HepG2 (cell line): ENCODE measurements around the gene THBD. TPM values are rescaled to one million over a fixed set of nuclear protein-coding genes. Genes with fewer than 3 reads are reported as not detected.

ENCODE experiments used
- ATAC-seq: fragments of 200-7000 bp; cut with Tn5 transposase; 3 replicates; pipeline ENCODE4 v1.9.1; 2020; ENCODE audit warnings: mild to moderate bottlenecking, moderate library complexity
- BruUV-seq: library from RNA; stranded (reverse); fragments of 400-500 nt; replicated peaks from 2 replicates; lab custom pipeline; 2021; lab: Mats Ljungman, UMichigan
- CTCF ChIA-PET: fragments of 300-600 bp; formaldehyde crosslinking; extraction: SDS; loops from one replicate; lab custom pipeline; 2021; ENCODE audit warnings: low total read pairs, inconsistent platforms, low intra/inter-chr PET ratio; lab: Yijun Ruan, JAX
- POLR2A ChIA-PET: fragments of 350-600 bp; sonication (Branson Sonifier 250); formaldehyde crosslinking; loops from one replicate; lab custom pipeline; 2020; ENCODE audit warnings: antibody characterized with exemption, inconsistent platforms; lab: Yijun Ruan, JAX
- DNase-seq: peaks from one replicate; pipeline ENCODE4 v3.0.0-alpha.2; 2015; ENCODE audit warnings: low spot score
- FAIRE-seq: peaks from 3 replicates; lab custom pipeline; 2011; peaks lifted over from hg19 to GRCh38; lab: Jason Lieb, UNC
- H2AFZ ChIP-seq: one replicate; pipeline ENCODE4 v1.6.1; 2011; ENCODE audit warnings: low read length, inconsistent platforms
- H3K27ac ChIP-seq: fragments of 300-600 bp; 3 replicates; pipeline ENCODE4 v1.8.0; 2011; ENCODE audit warnings: mixed run types, mild to moderate bottlenecking, mixed read lengths, low read length, inconsistent platforms; ENCODE audit not compliant: insufficient read depth; ENCODE audit errors: extremely low read length
- H3K27me3 ChIP-seq, 2 experiments: fragments of 200-600 bp in 1 of 2; 2 replicates in 1 of 2; 3 replicates in 1 of 2; pipeline versions ENCODE4 v1.6.0 to v1.8.0; 2011; ENCODE audit warnings: low read length in 2 of 2, mild to moderate bottlenecking in 2 of 2, moderate library complexity in 2 of 2, inconsistent platforms in 1 of 2; ENCODE audit not compliant: insufficient read depth in 2 of 2, control insufficient read depth in 1 of 2
- H3K36me3 ChIP-seq, 2 experiments: fragments of 200-600 bp in 1 of 2; replicated peaks in 1 of 2; 2 replicates in 1 of 2; 3 replicates in 1 of 2; pipeline versions ENCODE4 v1.5.1 to v1.8.0; 2011; ENCODE audit warnings: low read length in 2 of 2, inconsistent platforms in 1 of 2; ENCODE audit not compliant: insufficient read depth in 2 of 2, control insufficient read depth in 1 of 2
- H3K4me1 ChIP-seq: 2 replicates; pipeline ENCODE4 v1.5.1; 2012; ENCODE audit warnings: low read length, inconsistent platforms; ENCODE audit not compliant: insufficient read depth
- H3K4me2 ChIP-seq: 2 replicates; pipeline ENCODE4 v1.6.0; 2011; ENCODE audit warnings: low read depth, low read length, inconsistent platforms
- H3K4me3 ChIP-seq, 3 experiments: fragments of 200-600 bp in 1 of 3; sonication (generic), shearing (Covaris generic) in 1 of 3; replicated peaks in 1 of 3; 2 replicates each; pipeline ENCODE4 v1.5.1; 2011 to 2016; ENCODE audit warnings: low read length in 3 of 3, inconsistent platforms in 2 of 3, low read depth in 2 of 3, mild to moderate bottlenecking in 2 of 3, control low read depth in 1 of 3, mixed read lengths in 1 of 3; ENCODE audit not compliant: insufficient read depth in 1 of 3
- H3K79me2 ChIP-seq: one replicate; pipeline ENCODE4 v1.6.1; 2011; ENCODE audit warnings: low read length, inconsistent platforms; ENCODE audit not compliant: insufficient read depth
- H3K9ac ChIP-seq: 2 replicates; pipeline ENCODE4 v1.6.0; 2011; ENCODE audit warnings: mild to moderate bottlenecking, low read depth, low read length, inconsistent platforms; ENCODE audit not compliant: insufficient read depth
- H3K9me3 ChIP-seq: 2 replicates; pipeline ENCODE4 v1.5.1; 2012; ENCODE audit warnings: mild to moderate bottlenecking, low read length
- H4K20me1 ChIP-seq: 2 replicates; pipeline ENCODE4 v1.6.0; 2011; ENCODE audit warnings: inconsistent platforms, mild to moderate bottlenecking, low read length, moderate library complexity; ENCODE audit not compliant: insufficient read depth
- BCL6 ChIP-seq: IDR thresholded peaks from 2 replicates; pipeline ENCODE4 v1.6.1; 2016; ENCODE audit warnings: missing genetic modification reagents, missing compliant biosample characterization
- HDAC2 ChIP-seq: sonication (generic); formaldehyde crosslinking; IDR thresholded peaks from 2 replicates; pipeline ENCODE4 v1.4.0; 2020; ENCODE audit warnings: missing genetic modification reagents
- HINFP ChIP-seq: sonication (generic); formaldehyde crosslinking; IDR thresholded peaks from 2 replicates; pipeline ENCODE4 v1.4.0; 2020; ENCODE audit warnings: low read depth, mild to moderate bottlenecking, missing genetic modification reagents
- KAT7 ChIP-seq: IDR thresholded peaks from 2 replicates; pipeline ENCODE4 v1.6.1; 2018; ENCODE audit warnings: borderline replicate concordance, missing compliant biosample characterization
- MTF2 ChIP-seq: sonication (generic); formaldehyde crosslinking; IDR thresholded peaks from 2 replicates; pipeline ENCODE4 v1.5.0; 2020; ENCODE audit warnings: missing genetic modification reagents, borderline replicate concordance
- MXD4 ChIP-seq: IDR thresholded peaks from 2 replicates; pipeline ENCODE4 v1.6.1; 2016; ENCODE audit warnings: mild to moderate bottlenecking, missing biosample characterization, missing genetic modification reagents
- NKX3-1 ChIP-seq: sonication (generic); formaldehyde crosslinking; IDR thresholded peaks from 2 replicates; pipeline ENCODE4 v1.5.0; 2020; ENCODE audit warnings: missing genetic modification reagents
- NR2F6 ChIP-seq, 2 experiments: IDR thresholded peaks; 2 replicates each; pipeline ENCODE4 v1.6.1; 2016; ENCODE audit warnings: antibody characterized with exemption in 1 of 2, mild to moderate bottlenecking in 1 of 2
- RFXANK ChIP-seq: IDR thresholded peaks from 2 replicates; pipeline ENCODE4 v1.6.1; 2016
- SMARCE1 ChIP-seq: fragments of 450-650 bp; IDR thresholded peaks from 2 replicates; pipeline ENCODE4 v1.6.1; 2017; ENCODE audit warnings: borderline replicate concordance
- STAG1 ChIP-seq: sonication (generic); formaldehyde crosslinking; IDR thresholded peaks from 2 replicates; pipeline ENCODE4 v1.4.0; 2020; ENCODE audit warnings: missing genetic modification reagents
- TARDBP ChIP-seq: sonication (generic); formaldehyde crosslinking; IDR thresholded peaks from 2 replicates; pipeline ENCODE4 v1.8.0; 2022; ENCODE audit warnings: mild to moderate bottlenecking, missing genetic modification reagents
- TMF1 ChIP-seq: sonication (generic); formaldehyde crosslinking; IDR thresholded peaks from 2 replicates; pipeline ENCODE4 v1.8.1; 2022; ENCODE audit warnings: low read depth, missing genetic modification reagents
- ZGPAT ChIP-seq: IDR thresholded peaks from 2 replicates; pipeline ENCODE4 v1.6.1; 2016; ENCODE audit warnings: mild to moderate bottlenecking
- ZNF256 ChIP-seq: sonication (generic); formaldehyde crosslinking; conservative IDR thresholded peaks from 2 replicates; pipeline ENCODE4 v1.4.0; 2020; ENCODE audit warnings: missing genetic modification reagents
- ZNF263 ChIP-seq: sonication (generic); formaldehyde crosslinking; IDR thresholded peaks from 2 replicates; pipeline ENCODE4 v1.4.0; 2020; ENCODE audit warnings: missing genetic modification reagents
- ZNF335 ChIP-seq: sonication (generic); formaldehyde crosslinking; IDR thresholded peaks from 2 replicates; pipeline ENCODE4 v1.4.0; 2020; ENCODE audit warnings: missing genetic modification reagents
- ZNF572 ChIP-seq: sonication (generic); formaldehyde crosslinking; IDR thresholded peaks from 2 replicates; pipeline ENCODE4 v1.5.1; 2020; ENCODE audit warnings: mild to moderate bottlenecking, missing genetic modification reagents
- whole genome bisulfite sequencing: methylation state at CpG from one replicate; pipeline ENCODE4 v1.1.6; 2017; ENCODE audit warnings: low lambda C conversion rate; 5-methylcytosine and 5-hydroxymethylcytosine counted together
- in situ Hi-C: cut with HindIII; loops from 2 replicates; pipeline ENCODE4 v1.10.0; 2017; ENCODE audit warnings: low pct_unique_long_range_greater_than_20kb; ENCODE audit not compliant: extremely low pct_ligation_motif_present
- intact Hi-C: fragments of 100-400 bp; cut with micrococcal nuclease; formaldehyde crosslinking; loops from one replicate; pipeline ENCODE4 v1.10.0; 2022; ENCODE audit not compliant: unreplicated experiment
- polyA plus RNA-seq, 8 experiments: library from polyadenylated mRNA; depleted of rRNA in 3 of 8; stranded (reverse) in 7 of 8; unstranded in 1 of 8; fragments of >200 nt; fragmentation: Illumina TruSeq in 4 of 8; extraction: Trizol in 4 of 8; gene quantifications; 2 replicates each; pipeline versions ENCODE4 v1.2.1 to v1.2.3, GENCODE V29; 2011 to 2016; ENCODE audit warnings: low read depth in 4 of 8, missing spikeins in 1 of 8, mixed read lengths in 1 of 8; ENCODE audit not compliant: insufficient read depth in 1 of 8
- total RNA-seq, 5 experiments: library from RNA; depleted of rRNA; stranded (reverse); fragments of >200 nt; fragmentation: Illumina TruSeq; extraction: Trizol; gene quantifications; 2 replicates each; pipeline ENCODE4 v1.2.3, GENCODE V29; 2016; ENCODE audit warnings: low read depth in 1 of 5

THBD gene
- total and polyA plus RNA-seq, 2 of the 13 experiments (the other 11 are each of a cell fraction or from before 2014, with no cell fraction given): 0.03 TPM; not detected in 1

GRCh38 chr20:23072892-23073586 lies 23.6 kb upstream of the THBD start:
- peaks cover 6% of the 10 kb centered on the region; the same call in 1 of the 2 replicates for H3K4me1 ChIP-seq
- CTCF ChIA-PET: no interaction called here
- H3K79me2 ChIP-seq: no peaks in the 10 kb centered on the region
- intact Hi-C loops: loop anchor here (10.0 kb wide), 1 partner anchor 378 kb away; no protein-coding TSS in a partner anchor
- no peaks in the 10 kb centered on the region for H4K20me1 ChIP-seq
- FAIRE-seq (no peak), DNase-seq (no peak), ATAC-seq (no peak)
- in situ Hi-C loops: no loop called here
- H3K4me3 ChIP-seq: no peak overlapping the region
- no peaks in the 10 kb centered on the region for H3K27me3 ChIP-seq
- no peak overlapping the region for H3K27ac ChIP-seq
- POLR2A ChIA-PET: no interaction called here
- no peak overlapping the region for H3K9ac ChIP-seq
- no peak overlapping the region for H3K4me2 ChIP-seq
- TF ChIP-seq MTF2: no peak
- no peak for TF ChIP-seq ZNF335 (CRISPR knock-in tag)
- TF ChIP-seq STAG1 (CRISPR knock-in tag): no peak
- TF ChIP-seq TARDBP (CRISPR knock-in tag): no peak
- TF ChIP-seq NR2F6 (IDR thresholded peaks at IDR 0.05): no peak
- no peak for TF ChIP-seq NR2F6 (CRISPR knock-in tag; IDR thresholded peaks at IDR 0.05)
- TF ChIP-seq KAT7: no peak
- no peak for TF ChIP-seq TMF1 (CRISPR knock-in tag)
- no peak for TF ChIP-seq HINFP
- TF ChIP-seq ZNF572 (CRISPR knock-in tag): no peak
- no peak for TF ChIP-seq HDAC2 (CRISPR knock-in tag)
- no peak for TF ChIP-seq SMARCE1
- TF ChIP-seq BCL6 (CRISPR knock-in tag): no peak
- no peak for TF ChIP-seq ZGPAT
- no peak for TF ChIP-seq NKX3-1
- TF ChIP-seq ZNF256 (CRISPR knock-in tag): no peak
- TF ChIP-seq RFXANK (CRISPR knock-in tag): no peak
- TF ChIP-seq ZNF263 (CRISPR knock-in tag): no peak
- TF ChIP-seq MXD4 (CRISPR knock-in tag): no peak
- no peaks in the 10 kb centered on the region for H3K36me3 ChIP-seq
- WGBS: 36% methylated on average over 11 of the region's 11 CpGs
- H3K9me3 ChIP-seq: no peaks in the 10 kb centered on the region
- no TSS peak for BruUV-seq
- H2AFZ ChIP-seq: no peak overlapping the region
